ENCODE measurements around the gene MSI2.

- TF ChIP-seq, protein P1, sequence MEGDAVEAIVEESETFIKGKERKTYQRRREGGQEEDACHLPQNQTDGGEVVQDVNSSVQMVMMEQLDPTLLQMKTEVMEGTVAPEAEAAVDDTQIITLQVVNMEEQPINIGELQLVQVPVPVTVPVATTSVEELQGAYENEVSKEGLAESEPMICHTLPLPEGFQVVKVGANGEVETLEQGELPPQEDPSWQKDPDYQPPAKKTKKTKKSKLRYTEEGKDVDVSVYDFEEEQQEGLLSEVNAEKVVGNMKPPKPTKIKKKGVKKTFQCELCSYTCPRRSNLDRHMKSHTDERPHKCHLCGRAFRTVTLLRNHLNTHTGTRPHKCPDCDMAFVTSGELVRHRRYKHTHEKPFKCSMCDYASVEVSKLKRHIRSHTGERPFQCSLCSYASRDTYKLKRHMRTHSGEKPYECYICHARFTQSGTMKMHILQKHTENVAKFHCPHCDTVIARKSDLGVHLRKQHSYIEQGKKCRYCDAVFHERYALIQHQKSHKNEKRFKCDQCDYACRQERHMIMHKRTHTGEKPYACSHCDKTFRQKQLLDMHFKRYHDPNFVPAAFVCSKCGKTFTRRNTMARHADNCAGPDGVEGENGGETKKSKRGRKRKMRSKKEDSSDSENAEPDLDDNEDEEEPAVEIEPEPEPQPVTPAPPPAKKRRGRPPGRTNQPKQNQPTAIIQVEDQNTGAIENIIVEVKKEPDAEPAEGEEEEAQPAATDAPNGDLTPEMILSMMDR (IDR thresholded peaks at IDR 0.05; ENCODE audit: low read depth, low read length, poor library complexity, severe bottlenecking): no peak
- no peak for TF ChIP-seq EZH2phosphoT487 (IDR thresholded peaks at IDR 0.05; ENCODE audit: borderline replicate concordance, low read length)
Observed at GRCh38 chr17:57726213-57726790, 470.0 kb downstream of the MSI2 start.

Measured in DOHH2 (cell line).